Hippocampal formation (tissue), 2 donors: ENCODE data around the gene C11orf91.
"Not testable (repeated sequence)": the region's sequence is repeated elsewhere in the genome, so short reads cannot be mapped to it uniquely, and the experiment has no call there.

ENCODE experiments used
- DNase-seq, 2 donors: peaks; one replicate each; lab custom pipeline; 2025; lab: John Stamatoyannopoulos, UW

The C11orf91 gene

GRCh38 chr11:33670250-33671011, 30.2 kb downstream of the C11orf91 start:
- no peak for DNase-seq

DNA sequence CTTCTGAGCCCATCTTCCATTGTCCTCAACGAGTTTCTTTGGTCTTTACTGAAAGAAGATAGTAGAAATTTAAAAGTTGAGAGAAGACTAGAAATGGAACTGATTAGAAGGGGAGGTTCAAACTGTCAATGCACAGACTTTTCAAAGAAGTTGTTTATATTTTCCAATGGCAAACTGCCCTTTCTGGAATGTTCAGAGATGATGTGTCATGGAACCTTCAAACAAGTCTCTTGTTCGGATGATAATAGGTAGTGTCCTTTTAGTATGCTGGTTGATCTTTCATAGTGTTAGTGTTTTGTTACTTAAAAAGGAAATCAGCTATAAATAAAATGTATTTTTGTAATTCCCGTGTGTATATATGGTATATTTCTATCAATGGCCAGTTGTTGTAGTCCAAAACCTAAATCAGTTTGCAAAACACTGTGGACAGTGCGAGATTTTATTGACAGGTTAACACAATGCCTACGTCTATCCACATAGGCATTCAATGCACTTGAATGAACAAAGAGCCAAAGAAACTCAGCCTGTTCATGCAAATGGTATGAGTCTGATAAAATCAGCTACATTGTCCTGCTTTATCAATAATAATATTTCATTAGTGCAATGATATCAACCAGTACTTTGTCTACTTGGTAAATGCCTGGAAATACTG, 30.9 kb downstream of the C11orf91 start:
- no peak for DNase-seq

- DNase-seq, result no peak
These were observed 31.6 kb downstream of the C11orf91 start for GRCh38 chr11:33668951-33669596.

GRCh38 chr11:33668468-33668825, 32.2 kb downstream of the C11orf91 start:
- DNase-seq, result no peak

GRCh38 chr11:33667819-33668467, 32.7 kb downstream of the C11orf91 start:
- no peak for DNase-seq

- DNase-seq, result no peak
These were observed 35.1 kb downstream of the C11orf91 start for GRCh38 chr11:33665350-33666106.

- DNase-seq, result no peak
These were observed 35.8 kb downstream of the C11orf91 start for GRCh38 chr11:33664827-33665226.

GRCh38 chr11:33664166-33664565, 36.5 kb downstream of the C11orf91 start:
- DNase-seq, result no peak

DNA sequence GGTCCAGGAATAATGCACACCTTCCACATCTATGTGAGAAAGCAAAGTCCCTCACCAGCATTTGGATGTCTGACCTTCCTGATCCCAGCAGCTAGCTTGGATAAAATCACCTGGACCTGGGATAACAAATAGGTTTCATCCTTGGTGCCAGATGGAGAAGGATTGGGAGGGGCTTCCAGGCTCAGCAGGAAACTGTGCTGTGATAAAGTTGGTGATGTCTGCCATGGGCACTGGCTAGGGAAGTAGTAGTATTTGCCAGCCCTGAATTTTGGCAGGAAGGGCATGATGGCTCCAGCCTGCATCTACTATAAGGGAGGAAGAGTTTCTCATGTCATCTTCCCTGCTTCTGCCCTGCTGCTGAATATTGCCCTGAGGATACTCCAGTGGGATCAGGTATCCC, 37.5 kb downstream of the C11orf91 start:
- no peak for DNase-seq

- not testable (repeated sequence) for DNase-seq
These were observed 39.1 kb downstream of the C11orf91 start for GRCh38 chr11:33661526-33661925.

GRCh38 chr11:33660962-33661361, 39.7 kb downstream of the C11orf91 start:
- no peak for DNase-seq

DNA sequence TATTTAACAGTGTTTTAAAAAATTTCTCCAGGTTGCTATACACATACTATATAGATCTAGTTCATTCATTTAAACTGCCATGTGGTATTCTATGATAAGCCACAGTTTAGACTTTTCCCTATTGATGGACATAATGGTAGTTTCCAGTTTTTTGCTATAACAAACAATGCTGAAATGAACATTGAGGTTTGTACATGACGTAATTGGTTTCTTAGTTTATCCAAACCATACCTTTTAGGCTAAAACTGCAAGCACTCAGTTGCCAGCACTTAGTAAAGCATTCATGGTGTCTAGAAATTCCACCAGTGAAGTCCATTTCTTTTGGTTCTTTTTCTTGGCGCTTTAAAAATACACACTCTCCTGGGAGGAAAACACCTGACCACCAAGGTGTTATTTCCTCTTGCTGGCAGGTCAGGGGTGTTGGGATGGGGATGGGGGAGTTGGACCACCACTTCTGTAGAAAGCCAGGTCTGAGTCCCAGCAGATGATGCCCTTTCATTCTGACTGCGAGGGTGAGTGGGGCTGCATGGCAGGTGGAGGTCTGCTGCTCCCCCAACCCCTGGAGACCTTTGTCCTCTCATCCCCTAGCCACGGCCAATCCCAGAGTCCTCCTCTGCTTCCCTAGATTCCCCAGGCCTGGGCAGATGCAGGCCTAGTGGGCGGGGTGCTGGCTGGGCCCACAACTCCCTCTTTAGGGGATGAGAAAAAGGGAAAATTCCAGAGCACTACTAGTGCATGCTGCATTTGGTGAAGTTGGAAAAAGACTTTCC, 41.1 kb downstream of the C11orf91 start:
- DNase-seq, result no peak

DNA sequence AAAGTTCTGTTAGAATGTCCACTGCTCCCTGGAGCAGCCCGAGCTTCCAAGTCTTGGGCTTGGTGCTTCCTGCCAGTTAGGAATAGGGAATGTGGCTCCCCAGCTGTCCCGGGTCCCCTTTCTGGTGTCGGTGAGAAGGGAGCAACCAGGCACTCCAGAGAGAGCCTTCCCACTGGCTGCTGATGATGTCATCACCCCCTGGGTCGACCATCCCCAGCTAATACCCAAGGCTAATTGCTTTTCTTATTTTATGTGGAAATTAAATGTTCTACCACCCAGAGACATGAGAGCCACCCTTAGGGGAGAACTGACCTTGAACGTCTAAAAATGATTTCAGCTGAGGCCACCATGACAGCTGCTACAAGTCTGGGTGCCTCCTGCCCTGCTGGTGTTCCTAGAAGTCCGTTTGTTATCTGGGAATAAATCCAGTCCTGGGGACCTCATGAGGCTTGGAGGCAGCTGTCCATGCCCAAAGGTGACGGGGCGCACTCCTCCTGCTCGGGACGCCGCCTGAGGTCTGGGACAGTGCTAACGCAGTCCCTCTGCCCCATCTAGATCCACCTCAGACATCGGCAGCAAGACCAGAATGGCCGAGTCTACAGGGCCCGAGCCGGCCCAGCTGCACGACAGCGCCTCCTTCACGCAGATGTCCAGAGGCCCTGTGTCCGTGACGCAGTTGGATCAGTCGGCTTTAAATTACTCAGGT, 42.3 kb downstream of the C11orf91 start:
- DNase-seq, result no peak

GRCh38 chr11:33657757-33658156, 42.9 kb downstream of the C11orf91 start:
- DNase-seq, result no peak

GRCh38 chr11:33656768-33657167, 43.9 kb downstream of the C11orf91 start:
- DNase-seq, result no peak

- no peak for DNase-seq
These were observed 44.6 kb downstream of the C11orf91 start for GRCh38 chr11:33655842-33656600.

GRCh38 chr11:33654594-33654993, 46.0 kb downstream of the C11orf91 start:
- DNase-seq, result no peak

GRCh38 chr11:33652930-33653329, 47.7 kb downstream of the C11orf91 start:
- DNase-seq, result no peak

- DNase-seq, result no peak
These were observed 48.2 kb downstream of the C11orf91 start for GRCh38 chr11:33652431-33652830.

- no peak for DNase-seq
These were observed 48.6 kb downstream of the C11orf91 start for GRCh38 chr11:33651990-33652389.
